OCI-LY1 (cell line): Measurements from ENCODE around the gene IDH3A.

Experiments
- H2AFZ ChIP-seq: fragments of 200-600 bp; sonication (generic), shearing (Covaris generic); 2 replicates; pipeline ENCODE4 v1.6.0; 2014; ENCODE audit warnings: antibody characterized with exemption, mild to moderate bottlenecking, low read length
- H3F3A ChIP-seq: fragments of 200-600 bp; sonication (generic), shearing (Covaris generic); 2 replicates; pipeline ENCODE4 v1.6.0; 2014; ENCODE audit warnings: mild to moderate bottlenecking, antibody characterized with exemption, low read length, moderate library complexity; ENCODE audit not compliant: insufficient read depth
- H3K27ac ChIP-seq: fragments of 200-600 bp; sonication (generic); 2 replicates; pipeline ENCODE4 v1.5.1; 2014; ENCODE audit warnings: low read length, mixed run types, mild to moderate bottlenecking, low read depth; ENCODE audit not compliant: poor library complexity, severe bottlenecking
- H3K27me3 ChIP-seq: fragments of 200-600 bp; sonication (generic); 2 replicates; pipeline ENCODE4 v1.6.0; 2014; ENCODE audit warnings: antibody characterized with exemption, mild to moderate bottlenecking, low read length, moderate library complexity; ENCODE audit not compliant: insufficient read depth
- H3K36me3 ChIP-seq: fragments of 200-600 bp; sonication (generic); 2 replicates; pipeline ENCODE4 v1.6.1; 2014; ENCODE audit warnings: mild to moderate bottlenecking, antibody characterized with exemption, low read length, moderate library complexity, mixed read lengths; ENCODE audit not compliant: insufficient read depth
- H3K4me1 ChIP-seq: fragments of 200-600 bp; sonication (generic); 2 replicates; pipeline ENCODE4 v1.5.1; 2014; ENCODE audit warnings: mild to moderate bottlenecking, low read length, moderate library complexity; ENCODE audit not compliant: insufficient read depth, severe bottlenecking
- H3K4me2 ChIP-seq: fragments of 200-600 bp; sonication (generic), shearing (Covaris generic); 2 replicates; pipeline ENCODE4 v1.6.1; 2014; ENCODE audit warnings: low read length
- H3K4me3 ChIP-seq: fragments of 200-600 bp; sonication (generic); 2 replicates; pipeline ENCODE4 v1.5.1; 2014; ENCODE audit warnings: low read length, low read depth, mild to moderate bottlenecking, mixed read lengths; ENCODE audit not compliant: poor library complexity, severe bottlenecking
- H3K79me2 ChIP-seq: fragments of 200-600 bp; shearing (Covaris generic); 2 replicates; pipeline ENCODE4 v1.6.1; 2016; ENCODE audit warnings: mixed run types, low read length, mixed read lengths; ENCODE audit not compliant: insufficient read depth
- H3K9ac ChIP-seq: fragments of 200-600 bp; sonication (generic), shearing (Covaris generic); 2 replicates; pipeline ENCODE4 v1.6.1; 2014; ENCODE audit warnings: mild to moderate bottlenecking, low read length, mixed read lengths
- H3K9me2 ChIP-seq: fragments of 200-600 bp; sonication (generic), shearing (Covaris generic); 2 replicates; pipeline ENCODE4 v1.6.1; 2014; ENCODE audit warnings: low read depth, mild to moderate bottlenecking, low read length, mixed read lengths
- H3K9me3 ChIP-seq: fragments of 200-600 bp; shearing (Covaris generic); 2 replicates; pipeline ENCODE4 v1.6.1; 2014; ENCODE audit warnings: low read length, mixed read lengths
- H4K20me1 ChIP-seq: fragments of 200-600 bp; sonication (generic), shearing (Covaris generic); 2 replicates; pipeline ENCODE4 v1.6.0; 2016; ENCODE audit warnings: mild to moderate bottlenecking, low read length; ENCODE audit not compliant: insufficient read depth
- CTCF ChIP-seq: fragments of 200-600 bp; sonication (generic), shearing (Covaris generic); IDR thresholded peaks from 2 replicates; pipeline ENCODE4 v1.5.1; 2017; ENCODE audit warnings: mild to moderate bottlenecking, antibody characterized with exemption, low read length, moderate library complexity, mixed read lengths
- EZH2 ChIP-seq: fragments of 200-600 bp; sonication (generic), shearing (Covaris generic); IDR thresholded peaks from 2 replicates; pipeline ENCODE4 v1.8.0; 2017; ENCODE audit warnings: borderline replicate concordance, mixed run types, mild to moderate bottlenecking, antibody characterized with exemption, low read length, moderate library complexity, mixed read lengths

IDH3A gene

GRCh38 chr15:78213425-78213750, 64.2 kb downstream of the IDH3A start:
- no peaks in the 10 kb centered on the region for H3K4me1 ChIP-seq
- H3K9ac ChIP-seq = no peak overlapping the region
- H3K4me2 ChIP-seq = no peak overlapping the region
- 0 out of 2 replicates have a peak, but pooled peaks cover 5% of the 10 kb centered on the region for H3K27me3 ChIP-seq
- no peaks in the 10 kb centered on the region for H4K20me1 ChIP-seq
- no peaks in the 10 kb centered on the region for H3K9me3 ChIP-seq
- no peaks in the 10 kb centered on the region for H3F3A ChIP-seq
- no peaks in the 10 kb centered on the region for H3K79me2 ChIP-seq
- no peaks in the 10 kb centered on the region for H3K36me3 ChIP-seq
- no peak overlapping the region for H3K27ac ChIP-seq
- no peak for TF ChIP-seq EZH2
- no peak for TF ChIP-seq CTCF
- H3K9me2 ChIP-seq = no peaks in the 10 kb centered on the region
- H3K4me3 ChIP-seq = no peak overlapping the region
- no peak overlapping the region for H2AFZ ChIP-seq

- Histone ChIP-seq H4K20me1 (no peaks in the 10 kb centered on the region), H3K9ac (no peak overlapping the region), H3K36me3 (no peaks in the 10 kb centered on the region), H3K4me3 (no peak overlapping the region), H3K79me2 (no peaks in the 10 kb centered on the region), H3K27ac (no peak overlapping the region), H3K9me2 (no peaks in the 10 kb centered on the region), H3K4me2 (no peak overlapping the region), H3K27me3 (0 out of 2 replicates have a peak, but pooled peaks cover 5% of the 10 kb centered on the region), H2AFZ (no peak overlapping the region), H3F3A (no peaks in the 10 kb centered on the region), H3K9me3 (no peaks in the 10 kb centered on the region), H3K4me1 (no peaks in the 10 kb centered on the region)
- TF ChIP-seq EZH2 = no peak
- no peak for TF ChIP-seq CTCF
These were observed 64.8 kb downstream of the IDH3A start for GRCh38 chr15:78213956-78214355.

- no peaks in the 10 kb centered on the region for H3F3A ChIP-seq
- no peaks in the 10 kb centered on the region for H3K79me2 ChIP-seq
- no peak for TF ChIP-seq CTCF
- no peaks in the 10 kb centered on the region for H3K9me3 ChIP-seq
- no peak overlapping the region for H3K9ac ChIP-seq
- H3K4me2 ChIP-seq = no peak overlapping the region
- no peaks in the 10 kb centered on the region for H3K4me1 ChIP-seq
- no peaks in the 10 kb centered on the region for H3K9me2 ChIP-seq
- no peak overlapping the region for H3K4me3 ChIP-seq
- no peak overlapping the region for H3K27ac ChIP-seq
- H3K36me3 ChIP-seq = no peaks in the 10 kb centered on the region
- H2AFZ ChIP-seq = no peak overlapping the region
- 0 out of 2 replicates have a peak, but pooled peaks cover 4% of the 10 kb centered on the region for H3K27me3 ChIP-seq
- H4K20me1 ChIP-seq = no peaks in the 10 kb centered on the region
These were observed 67.3 kb downstream of the IDH3A start for GRCh38 chr15:78216276-78217104.
